Testis (tissue), 3 donors: Measurements from ENCODE around the gene BCL11B. TPM values are rescaled to one million over a fixed set of nuclear protein-coding genes. Genes with fewer than 3 reads are reported as not detected.

ENCODE experiments used
- DNase-seq: peaks from one replicate; pipeline ENCODE4 v3.0.0-alpha.2; 2019
- H3K27ac ChIP-seq, 2 donors: fragments of 200-600 bp; sonication (generic); one replicate each; pipeline ENCODE4 v1.5.1; 2019
- H3K27me3 ChIP-seq: fragments of 200-600 bp; sonication (generic); one replicate; pipeline ENCODE4 v1.5.1; 2019
- H3K36me3 ChIP-seq: fragments of 200-600 bp; sonication (generic); one replicate; pipeline ENCODE4 v1.5.1; 2017; ENCODE audit warnings: low read depth; ENCODE audit errors: missing control alignments
- H3K4me1 ChIP-seq: fragments of 200-600 bp; sonication (generic); one replicate; pipeline ENCODE4 v1.5.1; 2019
- H3K4me3 ChIP-seq, 2 donors: fragments of 200-600 bp; sonication (generic); one replicate each; pipeline ENCODE4 v1.5.1; 2017 to 2019
- H3K9me3 ChIP-seq: fragments of 200-600 bp; sonication (generic); one replicate; pipeline ENCODE4 v1.5.1; 2017
- CTCF ChIP-seq, 3 experiments: fragments of 450-650 bp in 2 of 3; fragments of 200-600 bp in 1 of 3; sonication (generic) in 1 of 3; IDR thresholded peaks; one replicate each; pipeline ENCODE4 v1.5.1; 2016 to 2019; ENCODE audit warnings: antibody characterized with exemption in 3 of 3, mild to moderate bottlenecking in 2 of 3, moderate library complexity in 1 of 3
- POLR2A ChIP-seq: fragments of 450-650 bp; IDR thresholded peaks from one replicate; pipeline ENCODE4 v1.6.1; 2017; ENCODE audit warnings: antibody characterized with exemption, mild to moderate bottlenecking, moderate library complexity
- WGBS, 2 donors: methylation state at CpG; one replicate each; pipeline ENCODE4 v1.1.5; 2018; 5-methylcytosine and 5-hydroxymethylcytosine counted together
- intact Hi-C: fragments of 100-400 bp; cut with DNase I; formaldehyde crosslinking; loops from one replicate; pipeline ENCODE4 v1.15.1; 2023; ENCODE audit warnings: low total_unique reads
- polyA plus RNA-seq: library from polyadenylated mRNA; stranded (reverse); fragments of 350-450 nt; fragmentation: Illumina TruSeq; extraction: RNeasy Lipid Tissue Mini Kit (QIAGEN cat#74804); gene quantifications from one replicate; pipeline ENCODE4 v1.2.3, GENCODE V29; 2014; ENCODE audit warnings: low read depth, low replicate concordance; ENCODE audit not compliant: insufficient read depth
- total RNA-seq, 2 donors: library from RNA; depleted of rRNA; stranded (reverse); fragments of >200 nt; gene quantifications; one replicate each; pipeline ENCODE4 v1.2.3, GENCODE V29; 2016

BCL11B gene
- total and polyA plus RNA-seq, 3 donors from 2014 or later: 0.96 to 4.7 (median 4.4) TPM

DNA sequence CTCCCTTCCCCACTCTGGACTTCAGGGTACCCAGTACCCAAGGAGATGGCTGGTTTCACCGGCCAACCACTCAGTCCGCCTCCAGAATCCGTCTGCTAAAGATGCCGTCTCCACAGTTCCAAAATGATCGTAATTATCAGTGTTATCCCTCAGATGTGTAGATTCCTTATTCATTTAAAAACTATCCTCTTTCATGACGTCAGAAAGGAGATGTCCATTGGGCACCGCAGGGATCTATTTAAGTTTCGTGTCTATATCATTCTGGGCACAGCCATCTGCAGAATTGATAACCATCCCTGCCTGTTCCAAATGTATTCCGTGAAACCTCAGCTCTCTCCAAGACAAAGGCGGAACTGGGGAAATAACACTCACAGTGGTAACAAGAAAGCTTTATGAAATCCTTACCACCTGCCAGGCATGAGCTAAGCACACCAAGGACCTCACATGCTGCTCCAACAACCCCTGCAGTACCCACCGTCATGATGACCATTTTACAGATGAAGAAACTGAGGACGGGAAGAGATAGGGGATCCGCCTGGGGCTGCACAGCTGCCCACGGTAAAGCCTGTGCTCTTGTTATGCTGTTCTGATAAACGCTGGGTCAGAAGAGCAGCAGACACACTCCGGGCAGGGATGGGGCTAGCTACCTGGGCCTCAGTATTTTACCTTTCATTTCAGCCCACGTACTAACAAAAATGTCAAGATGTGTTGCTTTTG, 90.0 kb downstream of the BCL11B start:
- Histone ChIP-seq H3K4me3 (no peak overlapping the region), H3K36me3 (no peaks in the 10 kb centered on the region), H3K27me3 (no peaks in the 10 kb centered on the region), H3K4me1 (peaks cover 6% of the 10 kb centered on the region), H3K9me3 (no peaks in the 10 kb centered on the region), H3K27ac (no peak overlapping the region)
- whole genome bisulfite sequencing, 2 donors: 86 to 90% methylated on average over 16 to 17 of the region's 17 CpGs
- intact Hi-C loops: no loop called here
- no peak for DNase-seq
- TF ChIP-seq CTCF (IDR thresholded peaks at IDR 0.05) (no peak), POLR2A (no peak)

DNA sequence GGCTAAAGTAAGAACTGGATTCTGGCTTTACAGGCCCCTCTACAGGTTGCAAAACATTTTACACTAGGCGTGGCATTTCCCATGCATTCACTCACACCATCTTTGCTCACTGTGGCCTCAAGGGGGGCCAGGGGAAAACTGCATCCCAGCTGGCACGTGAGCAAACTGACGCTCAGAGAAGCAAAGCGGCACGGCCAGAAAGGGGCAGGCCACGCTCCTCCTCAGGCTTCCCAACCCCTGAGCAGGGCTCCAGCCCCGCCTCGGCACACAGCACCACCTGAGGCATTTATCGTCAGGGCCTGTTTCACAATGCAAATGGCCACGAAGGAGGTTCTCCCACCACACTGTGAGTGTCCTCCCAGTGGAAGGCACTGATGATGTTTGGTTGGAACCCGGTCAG, 90.8 kb downstream of the BCL11B start:
- H3K27ac ChIP-seq: no peak overlapping the region
- H3K27me3 ChIP-seq: no peaks in the 10 kb centered on the region
- H3K4me1 ChIP-seq: peaks cover 6% of the 10 kb centered on the region
- no peaks in the 10 kb centered on the region for H3K9me3 ChIP-seq
- WGBS, 2 donors: 89 to 95% methylated on average over 7 to 11 of the region's 11 CpGs
- intact Hi-C loops: no loop called here
- no peak for DNase-seq
- TF ChIP-seq CTCF (IDR thresholded peaks at IDR 0.05): no peak
- no peaks in the 10 kb centered on the region for H3K36me3 ChIP-seq
- H3K4me3 ChIP-seq: no peak overlapping the region

GRCh38 chr14:99179946-99180345, 92.1 kb downstream of the BCL11B start:
- DNase-seq: no peak
- Histone ChIP-seq H3K4me3 (no peak overlapping the region), H3K27me3 (no peaks in the 10 kb centered on the region), H3K4me1 (peaks cover 6% of the 10 kb centered on the region), H3K27ac (no peak overlapping the region), H3K36me3 (no peaks in the 10 kb centered on the region), H3K9me3 (no peaks in the 10 kb centered on the region)
- no peak for TF ChIP-seq POLR2A
- no peak for TF ChIP-seq CTCF (IDR thresholded peaks at IDR 0.05)
- intact Hi-C loops: no loop called here
- 85 to 86% methylated on average over 9 of the region's 9 CpGs for WGBS, 2 donors

- TF ChIP-seq POLR2A (no peak), CTCF (IDR thresholded peaks at IDR 0.05) (no peak)
- Histone ChIP-seq H3K27me3 (no peaks in the 10 kb centered on the region), H3K36me3 (no peaks in the 10 kb centered on the region), H3K27ac (no peak overlapping the region), H3K9me3 (no peaks in the 10 kb centered on the region), H3K4me3 (no peak overlapping the region), H3K4me1 (peaks cover 6% of the 10 kb centered on the region)
- WGBS, 2 donors: 90 to 93% methylated on average over 9 of the region's 9 CpGs
- intact Hi-C loops: no loop called here
- DNase-seq: no peak
These were observed 92.5 kb downstream of the BCL11B start for GRCh38 chr14:99179506-99179905.
